Stimulated activated CD4-positive, alpha-beta T cell treated with anti-CD3 and anti-CD28 coated beads, TNF-alpha, amount 100 ng/mL, for 1 hour (primary cell): Measurements from ENCODE around the gene SCN9A.

Source experiments
- DNase-seq, 3 donors: peaks; one replicate each; pipeline ENCODE4 v3.0.0-alpha.2; 2020; ENCODE audit warnings: low read depth in 3 of 3, low spot score in 1 of 3

The SCN9A gene

DNA sequence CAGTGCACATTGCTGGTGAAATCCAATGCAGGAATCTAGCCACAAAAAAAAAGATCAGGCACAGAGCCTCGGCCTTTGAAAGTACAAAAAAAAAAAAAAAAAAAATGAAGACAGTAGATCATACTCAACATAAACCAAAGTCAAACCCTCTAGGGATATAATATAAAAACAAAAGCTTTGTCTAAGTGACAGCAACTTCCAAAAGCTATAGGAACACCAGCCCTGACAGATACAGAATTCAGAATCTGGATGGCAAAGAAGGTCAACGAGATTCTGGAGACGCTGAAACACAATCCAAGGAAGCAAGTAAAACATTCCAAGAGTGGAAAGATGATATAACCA, 194.0 kb downstream of the SCN9A start:
- DNase-seq = no peak

- no peak for DNase-seq
Measured at GRCh38 chr2:166180951-166181812, 194.6 kb downstream of the SCN9A start.

- no peak for DNase-seq
Measured at GRCh38 chr2:166179201-166179600, 196.5 kb downstream of the SCN9A start.

DNA sequence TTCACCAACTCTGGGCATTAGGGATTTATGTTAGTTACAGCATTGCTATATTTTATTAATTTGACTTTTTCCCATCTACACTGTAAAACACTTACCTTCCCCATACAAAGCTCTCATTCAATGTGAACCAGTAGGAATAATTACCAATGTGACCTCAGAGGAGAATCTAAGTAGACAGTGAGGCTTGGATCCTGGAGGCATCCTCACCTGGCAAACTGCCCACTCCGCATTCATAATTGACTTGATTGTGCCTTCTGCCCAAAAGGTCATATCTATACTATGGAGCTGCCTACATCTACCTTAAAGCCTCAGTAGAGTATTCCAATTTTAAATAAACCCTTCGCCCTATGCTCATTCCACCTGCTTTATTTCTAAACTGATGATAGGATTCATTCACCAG, 202.5 kb downstream of the SCN9A start:
- no peak for DNase-seq

GRCh38 chr2:166171216-166171615, 204.5 kb downstream of the SCN9A start:
- DNase-seq = no peak

GRCh38 chr2:166170356-166170755, 205.4 kb downstream of the SCN9A start:
- DNase-seq = no peak

DNA sequence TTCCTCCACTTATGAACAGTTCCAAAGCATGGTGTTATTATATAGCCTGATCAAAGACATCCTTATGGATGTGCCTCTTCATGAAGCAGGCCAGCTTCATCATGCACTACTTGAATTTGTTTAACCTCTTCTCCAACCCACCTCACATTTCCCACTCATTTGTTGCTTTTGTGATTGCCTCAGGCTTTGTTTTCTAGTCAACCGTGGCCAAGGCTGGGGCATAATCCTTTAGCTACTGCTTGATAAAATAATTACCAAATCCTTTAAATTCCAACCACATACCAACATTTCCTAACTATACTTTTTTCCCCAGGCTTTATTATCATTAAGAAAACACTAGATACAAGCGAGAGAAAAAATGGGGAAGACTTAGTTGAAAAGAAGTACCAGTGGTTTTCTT, 208.3 kb downstream of the SCN9A start:
- no peak for DNase-seq

DNA sequence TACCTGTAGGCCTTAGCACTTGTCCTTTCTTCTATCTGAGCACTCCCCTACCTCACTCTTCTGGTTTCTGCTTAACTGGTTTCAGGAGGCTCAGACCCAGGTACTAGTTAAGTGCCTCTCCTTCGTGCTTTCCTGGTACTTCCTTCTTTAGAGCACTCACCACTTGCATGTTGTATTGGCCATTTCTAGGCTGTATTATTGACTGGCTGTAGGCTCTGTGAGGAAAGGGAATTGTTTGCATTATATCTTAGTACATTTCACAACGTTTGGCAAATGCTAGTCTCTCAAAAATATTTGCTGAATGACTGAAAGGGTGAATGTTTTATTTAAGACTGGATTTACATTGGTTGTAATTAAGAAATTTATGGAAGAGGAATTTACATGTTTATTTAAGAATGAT, 212.0 kb downstream of the SCN9A start:
- DNase-seq = no peak

DNA sequence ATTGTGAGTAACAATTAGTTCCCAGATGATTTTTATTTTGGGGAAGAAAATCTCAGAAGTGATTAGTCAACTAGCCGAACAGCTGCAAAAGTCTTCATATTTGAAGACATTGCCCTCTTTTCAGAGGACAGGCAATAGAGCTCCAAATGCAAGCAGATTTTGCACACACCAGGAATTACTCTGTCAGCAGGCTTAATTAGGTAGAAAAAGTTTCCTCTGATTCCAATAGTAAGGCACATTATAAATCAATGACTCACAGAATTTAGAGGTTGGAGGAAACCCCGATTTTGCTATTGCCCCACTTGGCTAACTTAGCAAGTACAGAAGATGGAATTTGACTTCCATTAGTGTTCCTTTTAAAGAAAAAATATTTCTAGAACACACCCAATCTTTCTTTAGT, 217.2 kb downstream of the SCN9A start:
- no peak for DNase-seq

GRCh38 chr2:166157578-166157977, 218.2 kb downstream of the SCN9A start:
- DNase-seq = no peak

DNA sequence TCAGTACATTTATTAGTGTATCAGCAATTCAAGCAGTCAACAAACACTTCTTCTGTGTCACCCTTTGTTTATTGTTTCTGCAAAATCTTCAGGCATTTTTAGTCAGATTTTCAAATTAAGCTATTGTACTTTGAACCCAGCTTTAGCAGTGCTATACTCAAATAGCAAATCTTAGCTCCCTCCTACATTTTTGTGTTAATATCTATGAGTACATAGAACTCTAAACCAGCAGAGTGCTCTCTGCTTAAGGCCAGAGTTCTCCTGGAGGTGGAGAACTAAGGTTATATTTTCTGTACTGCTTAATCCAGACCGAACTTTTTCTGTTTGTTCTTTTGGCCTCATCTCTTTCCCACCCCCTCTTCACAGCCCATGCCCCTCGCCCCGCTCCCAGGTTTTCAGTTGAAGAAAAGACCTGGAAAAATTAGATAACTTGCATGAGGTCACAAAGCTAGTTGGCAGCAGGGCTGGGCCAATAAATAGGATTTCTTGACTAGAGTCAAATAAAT, 218.7 kb downstream of the SCN9A start:
- DNase-seq = no peak

GRCh38 chr2:166155589-166155988, 220.2 kb downstream of the SCN9A start:
- no peak for DNase-seq

GRCh38 chr2:166154685-166155338, 220.9 kb downstream of the SCN9A start:
- no peak for DNase-seq

DNA sequence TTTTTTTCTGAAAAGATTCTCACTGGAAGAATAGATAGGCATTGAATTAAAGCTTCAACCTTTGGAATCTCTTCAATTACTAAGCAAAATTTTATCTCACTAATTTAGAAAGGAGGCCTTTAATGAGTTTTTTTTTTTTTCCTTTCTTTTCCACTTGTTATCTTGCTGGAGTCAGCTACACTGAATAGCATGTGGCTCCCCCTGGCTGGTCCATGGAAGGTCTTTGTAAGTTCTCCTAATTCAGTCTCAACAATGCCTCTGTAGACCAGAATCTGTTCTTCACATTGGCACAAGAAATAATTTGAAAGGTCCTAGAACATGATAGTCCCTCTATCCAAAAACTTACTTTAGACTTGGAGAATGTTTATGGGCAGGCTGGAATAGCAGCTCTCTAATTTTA, 223.7 kb downstream of the SCN9A start:
- DNase-seq = no peak

- no peak for DNase-seq
Measured at GRCh38 chr2:166148500-166149400, 227.0 kb downstream of the SCN9A start.

GRCh38 chr2:166147883-166148282, 227.9 kb downstream of the SCN9A start:
- no peak for DNase-seq
